Measurements from ENCODE around the gene UBQLN1.
"Not testable (repeated sequence)": the region's sequence is repeated elsewhere in the genome, so short reads cannot be mapped to it uniquely, and the experiment has no call there.

The UBQLN1 gene

DNA sequence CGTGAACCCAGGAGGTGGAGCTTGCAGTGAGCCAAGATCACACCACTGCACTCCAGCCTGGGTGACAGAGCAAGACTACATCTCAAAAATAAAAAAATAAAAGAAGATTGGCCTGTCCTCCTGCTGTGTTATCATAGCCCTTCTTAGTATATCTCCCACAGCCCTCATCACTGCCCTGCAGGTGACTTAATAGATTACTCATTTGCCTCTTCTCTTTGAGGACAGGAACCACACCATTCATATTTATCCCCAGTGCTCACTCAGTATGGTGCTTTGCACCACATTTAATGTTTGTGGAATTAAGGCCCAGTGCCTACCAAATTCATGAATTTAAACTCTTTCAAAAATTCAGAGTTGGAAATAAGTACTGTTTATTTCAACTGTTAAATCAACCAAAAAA is 74.5 kb downstream of the UBQLN1 start:
- no peak for DNase-seq (ENCODE audit: low read depth)

DNA sequence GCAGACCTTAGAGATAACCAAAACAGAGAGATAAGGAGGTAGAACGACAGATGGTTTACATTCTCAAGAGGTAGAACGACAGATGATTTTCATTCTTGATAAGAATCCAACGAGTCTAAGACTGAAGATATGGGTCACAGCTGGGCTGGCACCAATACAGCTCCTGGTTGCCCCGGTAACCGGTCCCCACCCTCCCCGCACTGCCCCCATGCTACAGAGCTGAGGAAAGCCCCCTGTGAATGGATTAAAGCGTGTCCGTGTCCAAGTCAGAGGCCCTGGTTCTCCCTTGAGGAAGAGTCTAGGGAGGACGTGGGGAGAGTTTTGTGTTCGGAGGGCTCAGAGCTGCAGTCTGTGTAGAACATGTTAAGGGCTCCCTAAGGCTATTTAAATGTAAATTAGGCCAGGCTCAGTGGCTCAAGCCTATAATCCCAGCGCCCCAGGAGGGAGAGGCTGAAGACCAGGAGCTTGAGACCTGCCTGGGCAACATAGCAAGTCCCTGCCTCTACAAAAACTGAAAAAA is 76.8 kb downstream of the UBQLN1 start:
- no peak for DNase-seq (ENCODE audit: low read depth)

DNA sequence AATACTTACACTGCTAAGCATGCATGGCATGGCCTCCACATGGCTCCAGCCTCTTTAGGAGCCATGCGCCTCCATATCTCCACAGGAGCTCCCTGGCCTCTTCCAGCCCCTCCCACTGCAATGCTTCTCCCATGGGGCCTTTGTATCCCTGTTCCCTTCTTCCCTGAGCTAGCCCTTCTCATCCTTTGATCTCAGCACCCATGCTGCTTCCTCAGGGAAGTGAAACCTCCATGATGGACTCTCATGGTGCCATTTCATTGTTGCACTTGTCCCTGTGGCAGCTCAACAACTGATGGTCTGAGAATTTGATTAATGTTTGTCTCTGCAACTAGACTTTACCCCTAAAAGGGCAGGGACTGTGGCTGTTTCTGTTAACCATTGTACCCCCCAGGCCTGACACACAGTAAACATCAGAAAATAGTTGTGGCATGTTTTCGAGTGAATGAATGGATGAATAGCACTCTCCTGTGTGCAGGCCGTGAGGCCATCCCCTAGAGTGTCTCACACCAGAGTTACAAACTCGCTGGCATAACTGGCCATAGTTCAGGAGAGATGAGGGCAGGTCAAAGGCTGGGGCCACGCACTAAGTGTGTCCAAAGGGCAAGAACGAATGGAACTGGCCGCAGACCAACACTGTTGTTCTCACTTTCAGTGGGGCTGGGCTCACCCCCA is 78.2 kb downstream of the UBQLN1 start:
- no peak for DNase-seq (ENCODE audit: low read depth)

DNA sequence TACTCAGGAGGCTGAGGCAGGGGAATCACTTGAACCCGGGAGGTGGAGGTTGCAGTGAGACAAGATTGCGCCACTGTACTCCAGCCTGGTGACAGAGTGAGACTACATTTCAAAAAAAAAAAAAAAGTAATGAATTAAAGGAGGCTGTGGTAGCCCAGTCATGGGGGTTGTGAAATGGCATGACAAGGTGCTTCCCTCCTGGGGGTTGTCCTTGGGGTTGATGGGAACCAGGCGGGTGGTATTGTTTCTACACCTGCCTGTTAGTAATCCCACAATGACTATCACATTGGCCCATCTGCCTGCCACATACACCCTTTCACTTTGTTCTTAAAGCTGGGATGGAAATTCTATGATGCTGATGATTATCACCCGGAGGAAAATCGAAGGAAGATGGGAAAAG is 79.2 kb downstream of the UBQLN1 start:
- no peak for DNase-seq (ENCODE audit: low read depth)

DNA sequence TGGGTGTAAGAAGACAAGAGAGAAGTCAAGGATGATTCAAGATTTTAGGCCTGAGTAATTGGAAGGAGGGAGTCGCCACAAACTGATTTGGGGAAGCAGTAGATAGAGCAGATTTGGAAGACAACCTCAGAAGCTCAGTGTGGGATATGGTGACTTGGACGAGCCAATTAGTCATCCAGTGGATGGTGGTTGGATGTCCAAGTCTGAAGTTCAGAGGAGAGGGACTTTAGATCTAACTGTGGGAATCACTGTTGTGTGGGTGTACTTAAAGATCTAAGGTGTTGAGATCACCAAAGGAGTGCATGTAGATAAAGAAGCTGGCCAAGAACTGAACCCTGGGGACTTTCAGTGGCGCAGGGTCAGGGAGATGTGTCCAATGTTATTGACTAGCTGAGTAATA is 82.6 kb downstream of the UBQLN1 start:
- DNase-seq (ENCODE audit: low read depth), result no peak

DNA sequence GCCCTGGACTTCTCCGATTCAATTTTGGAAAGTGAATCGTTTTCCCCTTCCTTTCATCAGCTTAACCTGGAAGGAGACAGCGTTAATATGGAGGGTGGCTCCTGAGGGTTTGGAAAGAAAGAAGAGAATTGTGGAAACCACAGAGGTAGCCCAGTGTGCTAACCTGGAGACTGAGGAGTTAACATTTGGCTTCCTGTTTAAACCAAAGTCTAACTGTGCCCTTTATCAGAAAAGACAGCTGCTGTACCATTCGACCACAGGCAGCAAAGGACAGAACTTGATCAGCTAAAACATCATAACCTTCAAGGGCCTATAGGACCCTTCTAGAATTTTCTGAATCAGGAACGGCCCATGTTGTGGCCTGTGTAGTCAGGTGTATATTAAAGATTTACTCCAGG is 84.1 kb downstream of the UBQLN1 start:
- DNase-seq (ENCODE audit: low read depth), result no peak

DNA sequence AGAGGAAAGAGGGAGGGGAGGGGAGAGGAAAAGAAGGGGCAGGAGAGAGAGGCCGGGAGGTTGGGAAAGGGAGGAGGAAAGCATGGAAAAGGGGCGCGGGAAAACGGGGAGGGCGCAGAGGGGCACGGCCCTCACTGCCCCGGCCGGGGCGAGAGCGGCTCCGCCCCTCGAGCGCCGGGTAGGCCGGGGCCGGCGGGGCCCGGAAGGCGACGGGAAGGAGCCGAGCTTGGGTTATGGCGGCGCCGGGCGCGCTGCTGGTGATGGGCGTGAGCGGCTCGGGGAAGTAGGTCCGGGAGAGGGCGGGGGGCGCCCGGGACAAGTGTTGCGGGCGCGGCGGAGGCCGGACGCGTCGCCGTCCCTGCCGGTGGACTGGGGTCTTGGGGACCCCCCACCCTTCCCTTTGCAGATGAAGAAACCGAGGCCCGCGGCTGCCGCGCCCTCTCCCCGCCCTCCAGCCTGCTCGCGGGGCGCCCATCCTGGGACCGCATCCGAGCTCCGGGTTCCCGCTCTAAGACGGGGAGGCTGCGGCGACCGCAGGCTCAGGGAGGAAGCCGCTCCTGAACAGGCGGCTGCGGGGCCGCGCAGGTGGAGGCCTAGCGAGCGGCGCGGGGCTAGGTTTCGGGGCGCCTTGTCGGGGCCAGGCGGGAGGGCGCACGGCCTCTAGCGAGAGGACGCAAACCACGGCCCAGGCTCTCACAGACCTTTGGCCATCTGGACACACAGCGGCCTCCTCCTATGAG is 84.6 kb downstream of the UBQLN1 start, which contains the start of gene IDNK:
Gene IDNK (plus strand): TSS at position 205 of the 740 bp plus-strand sequence. CDS start 29 bp downstream, at position 234.
- DNase-seq (ENCODE audit: low read depth), result peak; percentile 49

DNA sequence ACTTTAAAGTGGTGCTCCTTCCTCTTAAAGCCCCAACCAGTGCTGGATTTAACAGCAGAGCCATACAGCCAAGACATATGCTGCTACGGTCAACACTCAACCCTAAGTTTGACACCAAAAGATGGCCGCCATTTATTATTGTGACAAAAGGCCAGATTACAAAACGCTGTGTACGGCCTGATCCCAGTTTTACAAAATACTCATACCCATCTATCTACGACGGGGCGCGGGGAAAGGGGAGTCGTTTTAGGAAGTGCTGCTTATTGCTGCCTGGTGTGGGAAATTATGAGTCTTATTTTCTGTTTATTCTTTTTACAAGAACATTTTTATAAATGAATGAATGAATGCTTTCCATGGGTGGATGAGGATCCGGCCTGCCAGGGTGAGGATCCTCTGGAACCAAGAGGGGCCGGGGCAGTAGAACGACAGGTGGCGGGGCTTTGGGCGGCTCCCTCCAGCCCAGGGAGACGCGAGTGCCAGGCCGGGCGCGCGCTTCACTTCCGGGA is 85.3 kb downstream of the UBQLN1 start:
- no peak for DNase-seq (ENCODE audit: low read depth)

DNA sequence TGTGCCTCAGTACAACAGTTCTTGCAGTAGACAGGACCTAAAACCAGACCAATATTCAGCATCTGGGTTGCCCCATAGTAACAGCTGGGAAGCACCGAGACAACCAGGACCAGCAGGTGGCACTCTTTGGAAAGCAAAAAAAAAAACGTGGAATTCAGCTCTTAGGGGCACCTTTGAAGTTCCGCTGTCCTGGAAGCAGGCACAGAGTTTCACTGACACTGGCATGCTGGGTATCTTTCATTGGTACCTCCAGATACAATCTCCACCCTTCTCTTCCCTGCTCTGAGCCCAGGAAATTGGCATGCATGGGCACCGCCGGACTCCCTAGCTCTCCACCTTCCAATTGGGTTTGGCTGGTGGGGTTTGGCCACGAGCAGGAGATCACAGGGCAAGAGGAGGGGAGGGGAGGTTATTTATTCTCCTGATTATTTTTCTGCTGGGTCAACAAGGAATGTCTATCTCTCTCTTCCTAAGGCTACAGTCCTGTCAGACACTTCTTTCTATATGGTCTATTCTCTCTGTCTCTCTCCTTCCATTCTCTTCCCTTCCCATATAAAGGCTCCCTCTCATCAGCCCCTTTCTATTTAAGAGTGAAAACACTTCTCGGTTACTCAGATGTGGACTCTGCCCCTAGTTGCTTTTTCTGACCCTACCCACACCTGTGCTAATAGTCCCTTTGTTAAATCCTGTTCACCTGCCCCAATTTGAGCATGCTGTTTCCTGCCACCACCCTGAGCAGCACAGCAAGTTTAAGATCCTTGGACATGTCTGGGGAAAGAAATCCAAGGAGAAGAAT is 86.7 kb downstream of the UBQLN1 start:
- peak; percentile 28 for DNase-seq (ENCODE audit: low read depth)

DNA sequence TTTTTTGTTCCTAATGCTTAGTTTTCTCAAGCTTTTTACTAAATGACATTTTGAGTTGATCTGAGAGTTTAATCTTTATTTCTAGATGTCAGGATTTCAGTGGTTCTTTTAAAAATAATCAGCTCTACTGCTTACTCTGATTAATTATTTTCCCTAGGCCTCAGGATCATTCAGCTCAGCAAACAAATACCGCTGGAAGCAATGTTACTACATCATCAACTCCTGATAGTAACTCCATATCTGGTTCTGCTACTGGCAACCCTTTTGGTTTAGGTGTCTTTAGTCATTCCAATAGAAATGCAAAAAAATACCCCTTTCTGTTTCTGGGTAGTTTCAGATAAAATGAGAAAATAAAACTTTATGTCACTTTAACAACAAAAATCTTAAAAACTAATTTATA is 90.5 kb downstream of the UBQLN1 start:
- DNase-seq (ENCODE audit: low read depth), result no peak

DNA sequence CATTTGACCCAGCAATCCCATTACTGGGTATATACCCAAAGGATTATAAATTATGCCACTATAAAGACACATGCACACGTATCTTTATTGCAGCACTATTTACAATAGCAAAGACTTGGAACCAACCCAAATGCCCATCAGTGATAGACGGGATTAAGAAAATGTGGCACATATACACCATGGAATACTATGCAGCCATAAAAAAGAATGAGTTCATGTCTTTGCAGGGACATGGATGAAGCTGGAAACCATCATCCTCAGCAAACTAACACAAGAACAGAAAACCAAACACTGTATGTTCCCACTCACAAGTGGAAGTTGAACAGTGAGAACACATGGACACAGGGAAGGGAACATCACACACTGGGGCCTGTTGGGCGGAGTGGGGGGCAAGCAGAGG is 94.5 kb downstream of the UBQLN1 start:
- DNase-seq (ENCODE audit: low read depth), result not testable (repeated sequence)
